NCI-H2029 (cell line): ENCODE measurements around the gene NMNAT2.
"Not testable (repeated sequence)": the region's sequence is repeated elsewhere in the genome, so short reads cannot be mapped to it uniquely, and the experiment has no call there.

Experiments used
- DNase-seq: peaks from one replicate; lab custom pipeline; 2025; lab: John Stamatoyannopoulos, UW

The NMNAT2 gene

GRCh38 chr1:183259924-183260323 is 158.3 kb downstream of the NMNAT2 start:
- no peak for DNase-seq

GRCh38 chr1:183255073-183255472 is 163.1 kb downstream of the NMNAT2 start:
- no peak for DNase-seq

- DNase-seq: no peak
Measured at GRCh38 chr1:183251959-183252450, 166.2 kb downstream of the NMNAT2 start.

- no peak for DNase-seq
Measured at GRCh38 chr1:183251101-183251958, 166.8 kb downstream of the NMNAT2 start.

- DNase-seq: no peak
Measured at GRCh38 chr1:183249941-183250452, 168.2 kb downstream of the NMNAT2 start.

- no peak for DNase-seq
Measured at GRCh38 chr1:183248989-183249691, 169.0 kb downstream of the NMNAT2 start.

GRCh38 chr1:183247931-183248330 is 170.2 kb downstream of the NMNAT2 start:
- DNase-seq: no peak

- DNase-seq: no peak
Measured at GRCh38 chr1:183247484-183247883, 170.7 kb downstream of the NMNAT2 start.

- DNase-seq: no peak
Measured at GRCh38 chr1:183247066-183247465, 171.1 kb downstream of the NMNAT2 start.

- no peak for DNase-seq
Measured at GRCh38 chr1:183246436-183246835, 171.7 kb downstream of the NMNAT2 start.

- no peak for DNase-seq
Measured at GRCh38 chr1:183245357-183245756, 172.8 kb downstream of the NMNAT2 start.

GRCh38 chr1:183244466-183244865 is 173.7 kb downstream of the NMNAT2 start:
- DNase-seq: no peak

- no peak for DNase-seq
Measured at GRCh38 chr1:183243161-183244050, 174.8 kb downstream of the NMNAT2 start.

- no peak for DNase-seq
Measured at GRCh38 chr1:183242556-183242955, 175.6 kb downstream of the NMNAT2 start.

GRCh38 chr1:183241471-183241870 is 176.7 kb downstream of the NMNAT2 start:
- DNase-seq: no peak

GRCh38 chr1:183240853-183241252 is 177.3 kb downstream of the NMNAT2 start:
- not testable (repeated sequence) for DNase-seq

- DNase-seq: no peak
Measured at GRCh38 chr1:183240526-183240825, 177.7 kb downstream of the NMNAT2 start.

- no peak for DNase-seq
Measured at GRCh38 chr1:183239793-183240525, 178.2 kb downstream of the NMNAT2 start.

GRCh38 chr1:183239220-183239742 is 178.9 kb downstream of the NMNAT2 start:
- no peak for DNase-seq

GRCh38 chr1:183238071-183238470 is 180.1 kb downstream of the NMNAT2 start:
- DNase-seq: no peak

- DNase-seq: no peak
Measured at GRCh38 chr1:183237046-183237445, 181.1 kb downstream of the NMNAT2 start.
